ENCODE data around the gene PRM2. TPM values are rescaled to one million over a fixed set of nuclear protein-coding genes. Genes with fewer than 3 reads are reported as not detected.
A peak's percentile ranks its signal among the peaks of the same experiment; 100 is the strongest.

Gene PRM2
- total and polyA plus RNA-seq, 2 of the 8 experiments (the other 6 are each of a cell fraction or from before 2014, with no cell fraction given): not detected

DNA sequence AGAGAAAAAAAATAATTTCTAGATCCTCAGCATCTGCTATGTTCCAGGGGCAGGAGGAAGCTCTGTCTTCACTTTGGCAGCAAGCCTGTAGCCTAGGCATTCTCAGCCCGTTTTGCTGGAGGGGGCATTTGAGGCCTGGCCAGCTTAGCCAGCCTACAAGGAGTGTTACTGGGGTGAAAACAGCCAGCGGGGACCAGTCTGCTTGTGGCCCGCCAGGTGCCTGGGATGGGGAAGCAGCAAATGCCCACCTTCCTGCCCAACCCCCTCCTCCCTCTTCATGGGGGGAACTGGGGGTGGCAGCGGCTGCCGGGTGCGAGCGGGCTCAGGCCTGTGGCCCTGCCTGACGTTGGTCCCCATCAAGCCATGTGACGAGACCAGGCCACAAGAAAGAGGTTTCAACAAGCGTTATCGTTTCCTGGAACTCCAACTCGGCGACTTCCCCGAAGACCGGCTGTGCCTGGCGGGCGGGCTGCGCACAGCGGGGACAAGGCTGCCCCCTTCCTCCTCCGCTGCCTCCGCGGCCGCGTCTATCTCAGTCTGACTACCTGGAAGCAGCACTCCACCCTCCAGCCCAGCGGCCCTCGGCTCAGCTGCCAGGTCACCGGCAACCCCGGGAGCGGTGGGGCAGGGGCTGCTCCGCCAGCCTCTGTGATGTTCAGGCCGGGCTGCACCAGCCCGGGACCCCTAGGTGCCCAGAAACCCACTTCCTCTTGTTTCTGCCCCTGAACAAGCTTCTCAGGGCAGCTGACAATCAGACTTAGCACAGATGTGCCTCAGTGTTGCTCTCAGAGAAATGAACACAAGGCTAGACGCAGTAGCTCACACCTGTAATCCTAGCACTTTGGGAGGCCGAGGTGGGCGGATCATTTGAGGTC, 43.2 kb downstream of the PRM2 start:
- H3K56ac ChIP-seq (replicated peaks; ENCODE audit: insufficient read length, low read depth, low read length): no peak overlapping the region
- 55% methylated on average over 29 of the region's 35 CpGs; no CpG with 5 or more reads in 1 of the 2 experiments for WGBS, 2 experiments (ENCODE audit: extremely low coverage in 1 of 2, insufficient coverage in 1 of 2, insufficient read length in 1 of 2, insufficient replicate concordance in 2 of 2, low coverage in 1 of 2, low lambda C conversion rate in 2 of 2, missing lambda C conversion rate in 1 of 2)
- TF ChIP-seq EGR1 (IDR thresholded peaks at IDR 0.05; ENCODE audit: borderline replicate concordance, low read depth, low read length): no peak
- peak; percentile 30; the same call in 1 of the 2 replicates for TF ChIP-seq TBP (IDR thresholded peaks at IDR 0.05; ENCODE audit: low read depth, low read length)
- TF ChIP-seq, protein P1, sequence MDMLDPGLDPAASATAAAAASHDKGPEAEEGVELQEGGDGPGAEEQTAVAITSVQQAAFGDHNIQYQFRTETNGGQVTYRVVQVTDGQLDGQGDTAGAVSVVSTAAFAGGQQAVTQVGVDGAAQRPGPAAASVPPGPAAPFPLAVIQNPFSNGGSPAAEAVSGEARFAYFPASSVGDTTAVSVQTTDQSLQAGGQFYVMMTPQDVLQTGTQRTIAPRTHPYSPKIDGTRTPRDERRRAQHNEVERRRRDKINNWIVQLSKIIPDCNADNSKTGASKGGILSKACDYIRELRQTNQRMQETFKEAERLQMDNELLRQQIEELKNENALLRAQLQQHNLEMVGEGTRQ (IDR thresholded peaks at IDR 0.05; ENCODE audit: low read length): 0 out of 2 replicates have a peak, but pooled peaks have one; percentile 2
- TF ChIP-seq HDAC6 (IDR thresholded peaks at IDR 0.05; ENCODE audit: low read depth, low read length): no peak
- H2BK12ac ChIP-seq (ENCODE audit: low read depth, low read length): peak overlapping the region; percentile 39; the same call in 1 of the 2 replicates
- peak overlapping the region; percentile 1 to 48; a peak in 3 of 4 replicates for H3K4me2 ChIP-seq (ENCODE audit: insufficient read depth in 1 of 2, low read depth in 2 of 2, low read length in 2 of 2)
- H2AFZ ChIP-seq (ENCODE audit: low read length): peak overlapping the region; percentile 46; the same call in 1 of the 2 replicates
- H2AK5ac ChIP-seq (ENCODE audit: low read depth, low read length): no peak overlapping the region
- no peak overlapping the region for H3K4ac ChIP-seq (replicated peaks; ENCODE audit: insufficient read length, low read depth, low read length)
- no peak overlapping the region for H4K8ac ChIP-seq (ENCODE audit: extremely low read depth, insufficient read depth, low read length)
- H3K9ac ChIP-seq (replicated peaks in 1 of 4; ENCODE audit: extremely low read depth in 1 of 4, low read depth in 3 of 4, low read length in 3 of 4): no peak overlapping the region; a peak in 1 of 7 replicates
- 0 out of 2 replicates have a peak overlapping the region, but pooled peaks have one; percentile 72 for H2BK20ac ChIP-seq (ENCODE audit: low read length)
- H3K14ac ChIP-seq (ENCODE audit: insufficient read length): no peak overlapping the region
- no peak overlapping the region for H4K5ac ChIP-seq (ENCODE audit: insufficient read length, low read depth, low read length)
- H3K27me3 ChIP-seq (replicated peaks in 1 of 4; ENCODE audit: control insufficient read depth in 3 of 4, extremely low read depth in 1 of 4, insufficient read depth in 3 of 4, low read length in 3 of 4): no peaks in the 10 kb centered on the region
- POLR2A ChIA-PET (ENCODE audit: partially characterized antibody): interaction anchor here (1.1 kb wide), 1 partner anchor 127 kb away, joined by 3 read pairs; no protein-coding TSS in a partner anchor
- H2BK5ac ChIP-seq (ENCODE audit: low read depth, low read length): peak overlapping the region; percentile 60; the same call in 1 of the 2 replicates
- no peak overlapping the region for H3K23ac ChIP-seq (ENCODE audit: insufficient read length)
- CTCF ChIA-PET (ENCODE audit: partially characterized antibody): interaction anchor here (1.1 to 1.4 kb wide), 4 partner anchors 9 to 150 kb away, joined by 3 to 4 read pairs (median 4); no protein-coding TSS in a partner anchor
- H2BK120ac ChIP-seq (replicated peaks; ENCODE audit: low read depth, low read length): no peak overlapping the region
- no peaks in the 10 kb centered on the region for H3K36me3 ChIP-seq (ENCODE audit: control insufficient read depth in 2 of 4, insufficient read depth in 4 of 4, low read length in 3 of 4)
- peak overlapping the region; percentile 92; the same call in 1 of the 2 replicates for H2BK15ac ChIP-seq (ENCODE audit: low read length)
- no peaks in the 10 kb centered on the region for H3K79me2 ChIP-seq (ENCODE audit: control insufficient read depth in 1 of 2, insufficient read depth in 2 of 2, low read length in 2 of 2)
- no peak overlapping the region for H3K27ac ChIP-seq (ENCODE audit: low read depth, low read length)
- no peaks in the 10 kb centered on the region for H3K79me1 ChIP-seq (ENCODE audit: low read depth, low read length)
- DNase-seq (ENCODE audit: low read depth in 1 of 2, low spot score in 2 of 2): peak in 1 of 2 experiments; percentile 69
- H3K23me2 ChIP-seq (ENCODE audit: low read depth, low read length): no peaks in the 10 kb centered on the region
- H3K9me3 ChIP-seq (ENCODE audit: insufficient read depth in 2 of 2, low read depth in 1 of 2, low read length in 1 of 2): no peaks in the 10 kb centered on the region
- no peak overlapping the region for H4K91ac ChIP-seq (replicated peaks; ENCODE audit: insufficient read length, low read length)
- FAIRE-seq: no peak
- peak overlapping the region; percentile 71; the same call in 1 of the 2 replicates for H3K18ac ChIP-seq (ENCODE audit: extremely low read depth, low read length)
- no peaks in the 10 kb centered on the region for H4K20me1 ChIP-seq (replicated peaks in 1 of 2; ENCODE audit: control insufficient read depth in 1 of 2, insufficient read depth in 2 of 2, low read length in 2 of 2)
- peak overlapping the region in 1 of 4 experiments; percentile 27; a peak in 1 of 8 replicates for H3K4me3 ChIP-seq (ENCODE audit: extremely low read depth in 1 of 4, insufficient read depth in 2 of 4, low read depth in 3 of 4, low read length in 4 of 4)
- peaks cover 0 to 4% (median 1%) of the 10 kb centered on the region in 4 experiments; a peak in 3 of 7 replicates for H3K4me1 ChIP-seq (replicated peaks in 1 of 4; ENCODE audit: control insufficient read depth in 3 of 4, insufficient read depth in 4 of 4, low read length in 3 of 4)

All from H1 (cell line).